ENCODE data around the gene CKMT1A.

- TF ChIP-seq, protein P1, sequence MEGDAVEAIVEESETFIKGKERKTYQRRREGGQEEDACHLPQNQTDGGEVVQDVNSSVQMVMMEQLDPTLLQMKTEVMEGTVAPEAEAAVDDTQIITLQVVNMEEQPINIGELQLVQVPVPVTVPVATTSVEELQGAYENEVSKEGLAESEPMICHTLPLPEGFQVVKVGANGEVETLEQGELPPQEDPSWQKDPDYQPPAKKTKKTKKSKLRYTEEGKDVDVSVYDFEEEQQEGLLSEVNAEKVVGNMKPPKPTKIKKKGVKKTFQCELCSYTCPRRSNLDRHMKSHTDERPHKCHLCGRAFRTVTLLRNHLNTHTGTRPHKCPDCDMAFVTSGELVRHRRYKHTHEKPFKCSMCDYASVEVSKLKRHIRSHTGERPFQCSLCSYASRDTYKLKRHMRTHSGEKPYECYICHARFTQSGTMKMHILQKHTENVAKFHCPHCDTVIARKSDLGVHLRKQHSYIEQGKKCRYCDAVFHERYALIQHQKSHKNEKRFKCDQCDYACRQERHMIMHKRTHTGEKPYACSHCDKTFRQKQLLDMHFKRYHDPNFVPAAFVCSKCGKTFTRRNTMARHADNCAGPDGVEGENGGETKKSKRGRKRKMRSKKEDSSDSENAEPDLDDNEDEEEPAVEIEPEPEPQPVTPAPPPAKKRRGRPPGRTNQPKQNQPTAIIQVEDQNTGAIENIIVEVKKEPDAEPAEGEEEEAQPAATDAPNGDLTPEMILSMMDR (IDR thresholded peaks at IDR 0.05) = no peak
- no peak for TF ChIP-seq POLR2A (IDR thresholded peaks at IDR 0.05)
Measured at GRCh38 chr15:43702174-43702573, 8.5 kb downstream of the CKMT1A start.
